ENCODE data around the gene SETD6. TPM values are rescaled to one million over a fixed set of nuclear protein-coding genes. Genes with fewer than 3 reads are reported as not detected.

The SETD6 gene
- total RNA-seq, 1 donor from 2014 or later: 31.1 TPM

GRCh38 chr16:58535100-58535499 is 19.8 kb downstream of the SETD6 start:
- H3K4me3 Mint-ChIP-seq: no peak overlapping the region
- intact Hi-C loops (cut with micrococcal nuclease): no loop called here
- no peak for TF ChIP-seq CTCF (IDR thresholded peaks at IDR 0.05)
- ATAC-seq (ENCODE audit: low read depth) (no peak), DNase-seq (no peak)
- H3K9me3 Mint-ChIP-seq: no peaks in the 10 kb centered on the region
- CTCF ChIA-PET: no interaction called here
- H3K4me1 Mint-ChIP-seq: no peaks in the 10 kb centered on the region
- H3K27me3 Mint-ChIP-seq: no peaks in the 10 kb centered on the region
- POLR2A ChIA-PET: no interaction called here
- peaks cover 95% of the 10 kb centered on the region for H3K36me3 Mint-ChIP-seq (ENCODE audit: low read depth)
- H3K27ac Mint-ChIP-seq: no peak overlapping the region

DNA sequence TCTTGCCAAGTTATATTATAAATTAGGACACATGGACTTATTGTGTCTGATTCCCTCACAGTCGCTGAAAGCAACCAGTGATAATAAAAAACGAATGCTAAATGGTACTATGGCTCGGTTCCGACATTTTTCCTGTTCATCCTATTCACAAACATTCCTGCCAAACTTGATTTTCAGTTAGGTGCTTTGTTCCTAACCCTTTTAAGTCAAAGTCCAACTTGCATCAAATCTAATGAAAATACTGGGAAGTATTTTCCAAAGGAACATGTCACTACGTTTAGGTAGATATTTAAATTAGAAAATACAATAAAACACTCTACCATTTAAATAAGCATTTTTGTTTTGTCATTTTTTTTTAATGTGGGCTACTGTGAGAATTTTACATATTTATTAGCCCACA is 21.0 kb downstream of the SETD6 start:
- DNase-seq: no peak
- CTCF ChIA-PET: no interaction called here
- Mint-ChIP-seq H3K36me3 (ENCODE audit: low read depth) (peaks cover 90% of the 10 kb centered on the region), H3K4me3 (no peak overlapping the region), H3K4me1 (no peaks in the 10 kb centered on the region), H3K27me3 (no peaks in the 10 kb centered on the region), H3K27ac (no peak overlapping the region), H3K9me3 (no peaks in the 10 kb centered on the region)
- ATAC-seq (ENCODE audit: low read depth): no peak
- TF ChIP-seq CTCF (IDR thresholded peaks at IDR 0.05): no peak
- intact Hi-C loops (cut with micrococcal nuclease): no loop called here
- POLR2A ChIA-PET: no interaction called here

GRCh38 chr16:58537124-58537906 is 22.0 kb downstream of the SETD6 start:
- TF ChIP-seq CTCF (IDR thresholded peaks at IDR 0.05): no peak
- DNase-seq (no peak), ATAC-seq (ENCODE audit: low read depth) (no peak)
- Mint-ChIP-seq H3K4me1 (no peaks in the 10 kb centered on the region), H3K4me3 (no peak overlapping the region), H3K36me3 (ENCODE audit: low read depth) (peaks cover 90% of the 10 kb centered on the region), H3K9me3 (no peaks in the 10 kb centered on the region), H3K27ac (no peak overlapping the region), H3K27me3 (no peaks in the 10 kb centered on the region)
- CTCF ChIA-PET: no interaction called here
- POLR2A ChIA-PET: no interaction called here
- intact Hi-C loops (cut with micrococcal nuclease): no loop called here

GRCh38 chr16:58541711-58542110 is 26.4 kb downstream of the SETD6 start:
- TF ChIP-seq CTCF (IDR thresholded peaks at IDR 0.05): no peak
- Mint-ChIP-seq H3K27ac (no peak overlapping the region), H3K9me3 (no peaks in the 10 kb centered on the region), H3K4me3 (no peak overlapping the region), H3K27me3 (no peaks in the 10 kb centered on the region), H3K4me1 (no peaks in the 10 kb centered on the region), H3K36me3 (ENCODE audit: low read depth) (peaks cover 93% of the 10 kb centered on the region)
- DNase-seq (no peak), ATAC-seq (ENCODE audit: low read depth) (no peak)
- intact Hi-C loops (cut with micrococcal nuclease): no loop called here
- ChIA-PET CTCF (no interaction called here), POLR2A (no interaction called here)

DNA sequence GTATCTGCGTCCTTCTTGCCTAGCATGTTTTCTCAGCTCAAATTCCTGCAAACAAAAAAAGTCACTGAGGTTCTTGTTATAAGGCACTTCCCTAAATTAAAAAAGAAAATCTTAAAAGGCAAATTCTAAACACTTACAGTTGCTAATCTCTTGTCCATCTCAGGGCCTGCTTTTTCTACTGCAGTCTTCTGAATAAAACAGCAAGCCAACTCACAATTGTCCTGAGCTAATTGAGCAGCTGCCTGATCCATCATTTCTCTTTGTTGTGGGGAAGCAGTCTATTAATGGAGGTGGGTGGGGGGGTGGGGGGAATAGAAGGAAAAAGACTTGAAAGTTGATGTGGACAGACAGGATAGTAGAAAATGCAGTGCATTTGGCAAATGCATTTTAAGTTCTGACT is 27.0 kb downstream of the SETD6 start:
- TF ChIP-seq CTCF (IDR thresholded peaks at IDR 0.05): no peak
- intact Hi-C loops (cut with micrococcal nuclease): no loop called here
- Mint-ChIP-seq H3K27me3 (no peaks in the 10 kb centered on the region), H3K4me3 (no peak overlapping the region), H3K9me3 (no peaks in the 10 kb centered on the region), H3K27ac (no peak overlapping the region), H3K4me1 (no peaks in the 10 kb centered on the region), H3K36me3 (ENCODE audit: low read depth) (peaks cover 93% of the 10 kb centered on the region)
- ChIA-PET POLR2A (no interaction called here), CTCF (no interaction called here)
- DNase-seq (no peak), ATAC-seq (ENCODE audit: low read depth) (no peak)
